ENCODE data around the gene UBE2H. TPM values are rescaled to one million over a fixed set of nuclear protein-coding genes. Genes with fewer than 3 reads are reported as not detected.

Gene UBE2H
- total RNA-seq, 1 donor from 2014 or later, result 73.8 TPM

- no peak for FAIRE-seq
- peak in 1 of 2 donors; percentile 22 for DNase-seq (ENCODE audit: low spot score in 2 of 2)
Measured at GRCh38 chr7:129951226-129952085, 1.3 kb downstream of the UBE2H start.

- no peak for DNase-seq (ENCODE audit: low spot score in 2 of 2)
Measured at GRCh38 chr7:129950933-129951225, 1.9 kb downstream of the UBE2H start.

GRCh38 chr7:129950191-129950932 lies 2.4 kb downstream of the UBE2H start:
- DNase-seq (ENCODE audit: low spot score in 2 of 2) (no peak), FAIRE-seq (no peak)

More at GRCh38 chr7:129950933-129951225, 1.9 kb downstream of the UBE2H start:
- no peak for FAIRE-seq

- DNase-seq (ENCODE audit: low spot score in 2 of 2) (no peak), FAIRE-seq (no peak)
Measured at GRCh38 chr7:129949292-129950133, 3.2 kb downstream of the UBE2H start.

GRCh38 chr7:129948877-129949291 lies 3.9 kb downstream of the UBE2H start:
- FAIRE-seq, result no peak

GRCh38 chr7:129948338-129948737 lies 4.4 kb downstream of the UBE2H start:
- FAIRE-seq (no peak), DNase-seq (ENCODE audit: low spot score in 2 of 2) (no peak)

More at GRCh38 chr7:129948877-129949291, 3.9 kb downstream of the UBE2H start:
- peak; percentile 71 to 74 for DNase-seq (ENCODE audit: low spot score in 2 of 2)

GRCh38 chr7:129947701-129948100 lies 5.1 kb downstream of the UBE2H start:
- DNase-seq (ENCODE audit: low spot score in 2 of 2) (no peak), FAIRE-seq (no peak)

GRCh38 chr7:129947049-129947448 lies 5.7 kb downstream of the UBE2H start:
- no peak for FAIRE-seq
- no peak for DNase-seq (ENCODE audit: low spot score in 2 of 2)

GRCh38 chr7:129946282-129946681 lies 6.5 kb downstream of the UBE2H start:
- no peak for FAIRE-seq
- DNase-seq (ENCODE audit: low spot score in 2 of 2), result no peak

GRCh38 chr7:129943352-129943751 lies 9.4 kb downstream of the UBE2H start:
- FAIRE-seq (no peak), DNase-seq (ENCODE audit: low spot score in 2 of 2) (no peak)

- DNase-seq (ENCODE audit: low spot score in 2 of 2) (no peak), FAIRE-seq (no peak)
Measured at GRCh38 chr7:129940329-129940728, 12.4 kb downstream of the UBE2H start.

GRCh38 chr7:129939881-129940280 lies 12.9 kb downstream of the UBE2H start:
- DNase-seq (ENCODE audit: low spot score in 2 of 2) (no peak), FAIRE-seq (no peak)

- FAIRE-seq, result no peak
- DNase-seq (ENCODE audit: low spot score in 2 of 2), result no peak
Measured at GRCh38 chr7:129933627-129934026, 19.1 kb downstream of the UBE2H start.

GRCh38 chr7:129926618-129927017 lies 26.1 kb downstream of the UBE2H start:
- FAIRE-seq (no peak), DNase-seq (ENCODE audit: low spot score in 2 of 2) (no peak)

- FAIRE-seq (no peak), DNase-seq (ENCODE audit: low spot score in 2 of 2) (peak in 1 of 2 donors; percentile 9)
Measured at GRCh38 chr7:129925416-129926002, 27.3 kb downstream of the UBE2H start.

GRCh38 chr7:129924602-129925001 lies 28.2 kb downstream of the UBE2H start:
- no peak for DNase-seq (ENCODE audit: low spot score in 2 of 2)
- FAIRE-seq, result no peak

- no peak for DNase-seq (ENCODE audit: low spot score in 2 of 2)
- FAIRE-seq, result no peak
Measured at GRCh38 chr7:129923709-129924108, 29.1 kb downstream of the UBE2H start.

GRCh38 chr7:129919492-129919891 lies 33.3 kb downstream of the UBE2H start:
- DNase-seq (ENCODE audit: low spot score in 2 of 2), result no peak
- FAIRE-seq, result no peak

GRCh38 chr7:129918922-129919321 lies 33.8 kb downstream of the UBE2H start:
- no peak for DNase-seq (ENCODE audit: low spot score in 2 of 2)
- FAIRE-seq, result no peak

GRCh38 chr7:129917934-129918333 lies 34.8 kb downstream of the UBE2H start:
- FAIRE-seq, result no peak
- no peak for DNase-seq (ENCODE audit: low spot score in 2 of 2)

Measured in frontal cortex (tissue), 4 donors.